PC-9 (cell line): Measurements from ENCODE around the gene ROBO1. TPM values are rescaled to one million over a fixed set of nuclear protein-coding genes. Genes with fewer than 3 reads are reported as not detected.
"Not testable (repeated sequence)": the region's sequence is repeated elsewhere in the genome, so short reads cannot be mapped to it uniquely, and the experiment has no call there.

Experiments used
- BruUV-seq: library from RNA; stranded (reverse); fragments of 400-500 nt; replicated peaks from 2 replicates; lab custom pipeline; 2021; lab: Mats Ljungman, UMichigan
- CTCF ChIA-PET: fragments of 300-600 bp; sonication (Branson Sonifier 250); formaldehyde crosslinking; loops from one replicate; lab custom pipeline; 2022; ENCODE audit warnings: antibody characterized with exemption; lab: Charles Lee
- POLR2A ChIA-PET: fragments of 300-600 bp; sonication (Branson Sonifier 250); formaldehyde crosslinking; loops from one replicate; lab custom pipeline; 2022; ENCODE audit warnings: antibody characterized with exemption; ENCODE audit not compliant: unreplicated experiment; lab: Charles Lee
- DNase-seq, 2 experiments: peaks; one replicate each; pipeline versions ENCODE4 v3.0.0 to v3.0.0-alpha.2; 2015 to 2022; ENCODE audit warnings: mixed read lengths in 1 of 2
- H2AFZ ChIP-seq: fragments of 200-600 bp; sonication (generic); 2 replicates; pipeline ENCODE4 v1.8.1; 2017; ENCODE audit warnings: antibody characterized with exemption
- H3F3A ChIP-seq: fragments of 200-600 bp; sonication (generic); 2 replicates; pipeline ENCODE4 v1.8.1; 2017; ENCODE audit warnings: antibody characterized with exemption, mild to moderate bottlenecking, low read depth; ENCODE audit not compliant: insufficient read depth
- H3K27ac ChIP-seq: fragments of 200-600 bp; sonication (generic); 2 replicates; pipeline ENCODE4 v1.6.1; 2016; ENCODE audit warnings: mixed run types
- H3K27me3 ChIP-seq: fragments of 200-600 bp; sonication (generic); 2 replicates; pipeline ENCODE4 v1.6.1; 2016; ENCODE audit warnings: low read depth, mixed run types; ENCODE audit not compliant: insufficient read depth
- H3K36me3 ChIP-seq: fragments of 200-600 bp; sonication (generic); 2 replicates; pipeline ENCODE4 v1.6.1; 2016; ENCODE audit warnings: low read depth, mixed run types
- H3K4me1 ChIP-seq: fragments of 200-600 bp; sonication (generic); replicated peaks from 2 replicates; pipeline ENCODE4 v1.6.1; 2016; ENCODE audit warnings: mixed run types; ENCODE audit not compliant: insufficient read depth
- H3K4me2 ChIP-seq: fragments of 200-600 bp; sonication (generic); 2 replicates; pipeline ENCODE4 v1.6.1; 2017; ENCODE audit warnings: mixed run types
- H3K4me3 ChIP-seq: fragments of 200-600 bp; sonication (generic); 2 replicates; pipeline ENCODE4 v1.6.1; 2016; ENCODE audit warnings: mixed run types
- H3K79me2 ChIP-seq: fragments of 200-600 bp; sonication (generic); 2 replicates; pipeline ENCODE4 v1.6.1; 2017; ENCODE audit warnings: low read depth, mixed run types
- H3K9me2 ChIP-seq: fragments of 200-600 bp; sonication (generic); 2 replicates; pipeline ENCODE4 v1.8.1; 2017; ENCODE audit warnings: mild to moderate bottlenecking; ENCODE audit not compliant: insufficient read depth
- H3K9me3 ChIP-seq: fragments of 200-600 bp; sonication (generic); 2 replicates; pipeline ENCODE4 v1.8.1; 2016; ENCODE audit warnings: low read depth; ENCODE audit not compliant: insufficient read depth
- H4K20me1 ChIP-seq: fragments of 200-600 bp; sonication (generic); 2 replicates; pipeline ENCODE4 v1.8.1; 2017; ENCODE audit not compliant: insufficient read depth
- CTCF ChIP-seq: fragments of 200-600 bp; sonication (generic); conservative IDR thresholded peaks from 2 replicates; pipeline ENCODE4 v1.6.1; 2017; ENCODE audit warnings: mixed run types, antibody characterized with exemption, mild to moderate bottlenecking, moderate library complexity
- EZH2 ChIP-seq: fragments of 200-600 bp; sonication (generic); IDR thresholded peaks from 2 replicates; pipeline ENCODE4 v1.8.0; 2017; ENCODE audit warnings: antibody characterized with exemption, low read depth
- intact Hi-C: fragments of 100-400 bp; cut with micrococcal nuclease; formaldehyde crosslinking; loops from one replicate; pipeline ENCODE4 v1.10.0; 2022; ENCODE audit not compliant: unreplicated experiment
- total RNA-seq: library from RNA; stranded (reverse); gene quantifications from 2 replicates; pipeline ENCODE4 v1.2.3, GENCODE V29; 2021

Gene ROBO1
- total RNA-seq, 1 experiment from 2014 or later: 17.5 TPM

- H2AFZ ChIP-seq: no peak overlapping the region
- H3K4me3 ChIP-seq: no peak overlapping the region
- no peaks in the 10 kb centered on the region for H3K4me1 ChIP-seq
- no peaks in the 10 kb centered on the region for H3K27me3 ChIP-seq
- BruUV-seq: no TSS peak
- CTCF ChIA-PET: no interaction called here
- H3K79me2 ChIP-seq: no peaks in the 10 kb centered on the region
- POLR2A ChIA-PET: no interaction called here
- TF ChIP-seq CTCF (no peak), EZH2 (no peak)
- no peaks in the 10 kb centered on the region for H3K9me2 ChIP-seq
- H4K20me1 ChIP-seq: no peaks in the 10 kb centered on the region
- H3K36me3 ChIP-seq: no peaks in the 10 kb centered on the region
- no peaks in the 10 kb centered on the region for H3F3A ChIP-seq
- intact Hi-C loops: no loop called here
- no peak overlapping the region for H3K27ac ChIP-seq
- DNase-seq: no peak
- H3K4me2 ChIP-seq: no peak overlapping the region
- H3K9me3 ChIP-seq: no peaks in the 10 kb centered on the region
These were observed 879.2 kb downstream of the ROBO1 start for GRCh38 chr3:78888635-78889034.

GRCh38 chr3:78887547-78888011, 880.2 kb downstream of the ROBO1 start:
- no peaks in the 10 kb centered on the region for H3K4me1 ChIP-seq
- CTCF ChIA-PET: no interaction called here
- intact Hi-C loops: no loop called here

DNA sequence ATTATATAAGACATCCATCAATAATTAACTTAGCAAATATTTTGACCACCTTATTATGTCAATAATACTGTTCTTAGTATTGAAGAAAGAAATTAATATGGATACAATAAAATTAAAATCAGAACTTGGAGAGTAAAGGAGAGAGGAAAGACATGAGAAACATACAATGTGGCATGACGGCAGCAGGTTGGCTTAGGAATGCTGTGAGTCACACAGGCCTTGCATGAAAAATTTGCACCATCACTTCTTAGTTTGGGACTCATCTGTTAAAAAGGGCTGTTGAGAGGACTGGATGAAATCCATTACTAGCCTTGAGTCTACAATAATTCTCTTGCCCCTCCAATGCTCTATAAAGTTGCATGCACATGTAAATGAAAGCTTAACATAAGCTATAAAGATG, 880.8 kb downstream of the ROBO1 start:
- CTCF ChIA-PET: no interaction called here
- no peaks in the 10 kb centered on the region for H3K79me2 ChIP-seq
- H3K4me1 ChIP-seq: no peaks in the 10 kb centered on the region
- no TSS peak for BruUV-seq
- TF ChIP-seq EZH2 (no peak), CTCF (no peak)
- H3K9me2 ChIP-seq: no peaks in the 10 kb centered on the region
- H3K4me2 ChIP-seq: no peak overlapping the region
- H2AFZ ChIP-seq: no peak overlapping the region
- no peak for DNase-seq
- no peak overlapping the region for H3K4me3 ChIP-seq
- no peaks in the 10 kb centered on the region for H3F3A ChIP-seq
- H3K27me3 ChIP-seq: no peaks in the 10 kb centered on the region
- POLR2A ChIA-PET: no interaction called here
- H3K9me3 ChIP-seq: no peaks in the 10 kb centered on the region
- H3K36me3 ChIP-seq: no peaks in the 10 kb centered on the region
- intact Hi-C loops: no loop called here
- H4K20me1 ChIP-seq: no peaks in the 10 kb centered on the region
- H3K27ac ChIP-seq: no peak overlapping the region

More at GRCh38 chr3:78887547-78888011, 880.2 kb downstream of the ROBO1 start:
- POLR2A ChIA-PET: no interaction called here
- Histone ChIP-seq H3K27ac (no peak overlapping the region), H2AFZ (no peak overlapping the region), H3K4me2 (no peak overlapping the region), H3F3A (no peaks in the 10 kb centered on the region), H3K27me3 (no peaks in the 10 kb centered on the region), H3K9me2 (no peaks in the 10 kb centered on the region), H3K79me2 (no peaks in the 10 kb centered on the region), H3K4me3 (no peak overlapping the region), H3K9me3 (no peaks in the 10 kb centered on the region), H4K20me1 (no peaks in the 10 kb centered on the region), H3K36me3 (no peaks in the 10 kb centered on the region)
- TF ChIP-seq CTCF (no peak), EZH2 (no peak)
- no TSS peak for BruUV-seq
- DNase-seq: no peak

GRCh38 chr3:78884567-78884966, 883.2 kb downstream of the ROBO1 start:
- H3F3A ChIP-seq, H3K9me2 ChIP-seq, CTCF ChIA-PET, BruUV-seq, H4K20me1 ChIP-seq, H3K27me3 ChIP-seq, H3K9me3 ChIP-seq, H3K4me3 ChIP-seq, H3K79me2 ChIP-seq, H3K27ac ChIP-seq, intact Hi-C loops, DNase-seq, H2AFZ ChIP-seq, H3K4me2 ChIP-seq, H3K36me3 ChIP-seq, H3K4me1 ChIP-seq, POLR2A ChIA-PET: not testable (repeated sequence)
